Sigmoid colon (tissue), 7 donors: ENCODE results near the gene PRODH2. TPM values are rescaled to one million over a fixed set of nuclear protein-coding genes. Genes with fewer than 3 reads are reported as not detected.

Source experiments
- DNase-seq: peaks from one replicate; pipeline ENCODE4 v3.0.0-alpha.2; 2019
- H3K27ac ChIP-seq, 4 donors: fragments of 200-600 bp; sonication (generic); one replicate each; pipeline ENCODE4 v1.5.1; 2016 to 2019; ENCODE audit warnings: mild to moderate bottlenecking in 1 of 4
- H3K27me3 ChIP-seq, 3 donors: fragments of 200-600 bp; sonication (generic); one replicate each; pipeline ENCODE4 v1.5.1; 2019; ENCODE audit warnings: mild to moderate bottlenecking in 1 of 3
- H3K36me3 ChIP-seq, 4 donors: fragments of 200-600 bp; sonication (generic); one replicate each; pipeline ENCODE4 v1.5.1; 2016 to 2019
- H3K4me1 ChIP-seq, 4 donors: fragments of 200-600 bp; sonication (generic); one replicate each; pipeline ENCODE4 v1.5.1; 2017 to 2019
- H3K4me3 ChIP-seq, 4 donors: fragments of 200-600 bp; sonication (generic); one replicate each; pipeline ENCODE4 v1.5.1; 2017 to 2019; ENCODE audit warnings: mild to moderate bottlenecking in 2 of 4, moderate library complexity in 1 of 4
- H3K9me3 ChIP-seq, 4 donors: fragments of 200-600 bp in 3 of 4; sonication (generic) in 3 of 4; one replicate each; pipeline versions ENCODE4 v1.5.1 to v1.6.1; 2013 to 2019
- EP300 ChIP-seq, 4 donors: sonication (generic); formaldehyde crosslinking; IDR thresholded peaks; one replicate each; pipeline ENCODE4 v1.6.1; 2017; ENCODE audit warnings: antibody characterized with exemption in 4 of 4
- POLR2A ChIP-seq, 2 donors: fragments of 450-650 bp; IDR thresholded peaks; one replicate each; pipeline ENCODE4 v1.6.1; 2016; ENCODE audit warnings: antibody characterized with exemption in 2 of 2, mild to moderate bottlenecking in 2 of 2, moderate library complexity in 2 of 2
- POLR2AphosphoS5 ChIP-seq, 4 donors: sonication (generic); formaldehyde crosslinking; IDR thresholded peaks; one replicate each; pipeline ENCODE4 v1.6.1; 2017; ENCODE audit warnings: antibody characterized with exemption in 4 of 4
- WGBS, 2 donors: extraction: QIAGEN DNeasy Blood & Tissue Kit; methylation state at CpG; one replicate each; pipeline ENCODE4 v1.1.7; 2013; 5-methylcytosine and 5-hydroxymethylcytosine counted together
- intact Hi-C: fragments of 100-400 bp; cut with DNase I; formaldehyde crosslinking; loops from one replicate; pipeline ENCODE4 v1.15.1; 2023
- polyA plus RNA-seq, 3 donors: library from polyadenylated mRNA; stranded (reverse); fragments of 200-250 nt; gene quantifications; one replicate each; pipeline ENCODE4 v1.2.3, GENCODE V29; 2013
- total RNA-seq, 4 donors: library from RNA; depleted of rRNA; stranded (reverse); fragments of >200 nt; gene quantifications; one replicate each; pipeline ENCODE4 v1.1.0, GENCODE V29; 2016
- TF ChIP-seq, protein P1 (sequence below), 4 experiments: fragments of 450-650 bp in 3 of 4; fragments of 200-600 bp in 1 of 4; IDR thresholded peaks; one replicate each; pipeline ENCODE4 v1.5.1; 2016 to 2019; ENCODE audit warnings: antibody characterized with exemption in 4 of 4, mild to moderate bottlenecking in 3 of 4, moderate library complexity in 2 of 4
- donor health status: healthy with polysubstance abuse.
- donor health status: Bipolar disorder and iron deficiency.
- donor health status: healthy.

The PRODH2 gene
- total and polyA plus RNA-seq, 7 donors: not detected

GRCh38 chr19:35859414-35859813, 46.8 kb upstream of the PRODH2 start:
- DNase-seq: no peak
- Histone ChIP-seq H3K9me3 (no peaks in the 10 kb centered on the region), H3K36me3 (no peaks in the 10 kb centered on the region), H3K27ac (no peak overlapping the region), H3K27me3 (peaks cover 13 to 86% (median 61%) of the 10 kb centered on the region in 3 donors), H3K4me1 (peaks cover 0 to 17% (median 14%) of the 10 kb centered on the region in 4 donors), H3K4me3 (no peak overlapping the region)
- intact Hi-C loops: no loop called here
- no peak for TF ChIP-seq EP300 (IDR thresholded peaks at IDR 0.05)
- no peak for TF ChIP-seq POLR2A (IDR thresholded peaks at IDR 0.05)
- TF ChIP-seq, protein P1, sequence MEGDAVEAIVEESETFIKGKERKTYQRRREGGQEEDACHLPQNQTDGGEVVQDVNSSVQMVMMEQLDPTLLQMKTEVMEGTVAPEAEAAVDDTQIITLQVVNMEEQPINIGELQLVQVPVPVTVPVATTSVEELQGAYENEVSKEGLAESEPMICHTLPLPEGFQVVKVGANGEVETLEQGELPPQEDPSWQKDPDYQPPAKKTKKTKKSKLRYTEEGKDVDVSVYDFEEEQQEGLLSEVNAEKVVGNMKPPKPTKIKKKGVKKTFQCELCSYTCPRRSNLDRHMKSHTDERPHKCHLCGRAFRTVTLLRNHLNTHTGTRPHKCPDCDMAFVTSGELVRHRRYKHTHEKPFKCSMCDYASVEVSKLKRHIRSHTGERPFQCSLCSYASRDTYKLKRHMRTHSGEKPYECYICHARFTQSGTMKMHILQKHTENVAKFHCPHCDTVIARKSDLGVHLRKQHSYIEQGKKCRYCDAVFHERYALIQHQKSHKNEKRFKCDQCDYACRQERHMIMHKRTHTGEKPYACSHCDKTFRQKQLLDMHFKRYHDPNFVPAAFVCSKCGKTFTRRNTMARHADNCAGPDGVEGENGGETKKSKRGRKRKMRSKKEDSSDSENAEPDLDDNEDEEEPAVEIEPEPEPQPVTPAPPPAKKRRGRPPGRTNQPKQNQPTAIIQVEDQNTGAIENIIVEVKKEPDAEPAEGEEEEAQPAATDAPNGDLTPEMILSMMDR (IDR thresholded peaks at IDR 0.05): no peak
- no peak for TF ChIP-seq POLR2AphosphoS5 (IDR thresholded peaks at IDR 0.05)
- WGBS, 2 donors: 27 to 69% methylated on average over 4 of the region's 4 CpGs

GRCh38 chr19:35858311-35858710, 45.7 kb upstream of the PRODH2 start:
- peaks cover 13 to 96% (median 67%) of the 10 kb centered on the region in 3 donors for H3K27me3 ChIP-seq
- H3K27ac ChIP-seq: no peak overlapping the region
- WGBS, 2 donors: 84 to 86% methylated on average over 6 of the region's 6 CpGs
- TF ChIP-seq POLR2A (IDR thresholded peaks at IDR 0.05): no peak
- DNase-seq: no peak
- H3K9me3 ChIP-seq: no peaks in the 10 kb centered on the region
- H3K4me3 ChIP-seq: no peak overlapping the region
- peaks cover 0 to 17% (median 14%) of the 10 kb centered on the region in 4 donors for H3K4me1 ChIP-seq
- intact Hi-C loops: no loop called here
- no peaks in the 10 kb centered on the region for H3K36me3 ChIP-seq

GRCh38 chr19:35856546-35857149, 44.0 kb upstream of the PRODH2 start, which contains the start of gene KIRREL2:
Gene KIRREL2, plus strand, starts transcription at chr19:35856911. Its CDS starts 209 bp downstream, at chr19:35857120.
- TF ChIP-seq, protein P1 (IDR thresholded peaks at IDR 0.05): no peak
- no peak for TF ChIP-seq POLR2A (IDR thresholded peaks at IDR 0.05)
- TF ChIP-seq EP300 (IDR thresholded peaks at IDR 0.05): no peak
- no peak for TF ChIP-seq POLR2AphosphoS5 (IDR thresholded peaks at IDR 0.05)
- no peaks in the 10 kb centered on the region for H3K9me3 ChIP-seq
- 1 to 2% methylated on average over 42 of the region's 42 CpGs for WGBS, 2 donors
- H3K27ac ChIP-seq: no peak within 1 kb of the TSS
- peaks cover 14 to 98% (median 77%) of the 10 kb centered on the region in 3 donors for H3K27me3 ChIP-seq
- intact Hi-C loops: no loop called here
- H3K36me3 ChIP-seq: no peaks in the 10 kb centered on the region
- peaks cover 0 to 17% (median 14%) of the 10 kb centered on the region in 4 donors for H3K4me1 ChIP-seq
- DNase-seq: no peak
- H3K4me3 ChIP-seq: peak within 1 kb of the TSS; percentile 16 to 46 (median 32)

GRCh38 chr19:35853038-35853756, 40.6 kb upstream of the PRODH2 start:
- no peak overlapping the region for H3K4me3 ChIP-seq
- 38 to 69% methylated on average over 8 of the region's 8 CpGs for WGBS, 2 donors
- peaks cover 0 to 17% (median 14%) of the 10 kb centered on the region in 4 donors for H3K4me1 ChIP-seq
- H3K27me3 ChIP-seq: peaks cover 9 to 98% (median 85%) of the 10 kb centered on the region in 3 donors
- no peaks in the 10 kb centered on the region for H3K36me3 ChIP-seq
- intact Hi-C loops: no loop called here
- H3K9me3 ChIP-seq: no peaks in the 10 kb centered on the region
- H3K27ac ChIP-seq: no peak overlapping the region
- DNase-seq: no peak
- TF ChIP-seq POLR2A (IDR thresholded peaks at IDR 0.05) (no peak), EP300 (IDR thresholded peaks at IDR 0.05) (no peak), POLR2AphosphoS5 (IDR thresholded peaks at IDR 0.05) (no peak)
- TF ChIP-seq, protein P1 (IDR thresholded peaks at IDR 0.05): no peak

DNA sequence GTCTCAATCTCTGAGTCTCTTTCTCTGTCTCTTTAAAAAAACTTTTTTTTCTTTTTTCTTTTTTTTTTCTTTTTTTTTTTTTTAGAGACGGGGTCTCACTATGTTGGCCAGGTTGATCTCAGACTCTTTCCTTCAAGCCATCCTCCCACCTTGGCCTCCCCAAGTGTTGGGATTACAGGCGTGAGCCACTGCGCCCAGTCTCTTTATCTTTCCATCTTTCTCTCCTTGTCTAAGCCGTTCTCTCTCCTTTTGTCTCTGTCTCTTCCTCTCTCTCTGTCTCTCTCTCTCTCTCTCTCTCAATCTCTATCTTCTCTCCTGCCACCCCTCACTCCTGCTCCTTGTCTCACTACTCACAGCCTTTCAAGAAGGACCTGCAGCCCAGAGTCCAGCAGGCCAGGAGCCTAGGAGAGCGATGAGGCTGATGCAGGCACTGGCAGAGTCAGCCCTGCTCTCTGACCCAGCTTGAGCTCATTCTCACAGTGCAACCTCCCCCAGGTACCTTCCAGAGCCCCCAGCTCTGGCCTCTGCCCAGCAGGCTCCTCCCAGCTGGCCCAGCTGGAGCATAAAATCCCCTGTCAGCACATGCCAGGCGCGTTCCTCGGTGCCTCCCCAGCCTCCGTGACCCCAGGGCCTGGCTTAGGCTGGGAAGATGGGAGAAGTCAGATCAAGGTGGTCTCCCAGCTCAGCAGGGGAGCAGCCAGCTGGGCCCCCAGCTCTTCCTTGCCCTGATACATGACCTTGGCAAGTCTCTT, 39.6 kb upstream of the PRODH2 start, which contains the start of gene NPHS1:
TSS of gene NPHS1 (minus strand) at position 476 of the 752 bp plus-strand sequence. CDS start 667 bp downstream, outside the sequence.
- no peak for DNase-seq
- Histone ChIP-seq H3K4me3 (no peak within 1 kb of the TSS), H3K27me3 (peaks cover 12 to 98% (median 84%) of the 10 kb centered on the region in 3 donors), H3K9me3 (no peaks in the 10 kb centered on the region), H3K4me1 (peaks cover 0 to 16% (median 13%) of the 10 kb centered on the region in 4 donors), H3K36me3 (no peaks in the 10 kb centered on the region), H3K27ac (no peak within 1 kb of the TSS)
- intact Hi-C loops: no loop called here
- 68 to 71% methylated on average over 9 of the region's 9 CpGs for WGBS, 2 donors
- TF ChIP-seq POLR2AphosphoS5 (IDR thresholded peaks at IDR 0.05) (no peak), EP300 (IDR thresholded peaks at IDR 0.05) (no peak), POLR2A (IDR thresholded peaks at IDR 0.05) (no peak)
- TF ChIP-seq, protein P1 (IDR thresholded peaks at IDR 0.05): no peak
